Measurements from ENCODE around the gene TMED10. TPM values are rescaled to one million over a fixed set of nuclear protein-coding genes. Genes with fewer than 3 reads are reported as not detected.

The TMED10 gene
- total and polyA plus RNA-seq, 2 of the 13 experiments (the other 11 are each of a cell fraction or from before 2014, with no cell fraction given): 311 to 377 TPM

- TF ChIP-seq, protein P1, sequence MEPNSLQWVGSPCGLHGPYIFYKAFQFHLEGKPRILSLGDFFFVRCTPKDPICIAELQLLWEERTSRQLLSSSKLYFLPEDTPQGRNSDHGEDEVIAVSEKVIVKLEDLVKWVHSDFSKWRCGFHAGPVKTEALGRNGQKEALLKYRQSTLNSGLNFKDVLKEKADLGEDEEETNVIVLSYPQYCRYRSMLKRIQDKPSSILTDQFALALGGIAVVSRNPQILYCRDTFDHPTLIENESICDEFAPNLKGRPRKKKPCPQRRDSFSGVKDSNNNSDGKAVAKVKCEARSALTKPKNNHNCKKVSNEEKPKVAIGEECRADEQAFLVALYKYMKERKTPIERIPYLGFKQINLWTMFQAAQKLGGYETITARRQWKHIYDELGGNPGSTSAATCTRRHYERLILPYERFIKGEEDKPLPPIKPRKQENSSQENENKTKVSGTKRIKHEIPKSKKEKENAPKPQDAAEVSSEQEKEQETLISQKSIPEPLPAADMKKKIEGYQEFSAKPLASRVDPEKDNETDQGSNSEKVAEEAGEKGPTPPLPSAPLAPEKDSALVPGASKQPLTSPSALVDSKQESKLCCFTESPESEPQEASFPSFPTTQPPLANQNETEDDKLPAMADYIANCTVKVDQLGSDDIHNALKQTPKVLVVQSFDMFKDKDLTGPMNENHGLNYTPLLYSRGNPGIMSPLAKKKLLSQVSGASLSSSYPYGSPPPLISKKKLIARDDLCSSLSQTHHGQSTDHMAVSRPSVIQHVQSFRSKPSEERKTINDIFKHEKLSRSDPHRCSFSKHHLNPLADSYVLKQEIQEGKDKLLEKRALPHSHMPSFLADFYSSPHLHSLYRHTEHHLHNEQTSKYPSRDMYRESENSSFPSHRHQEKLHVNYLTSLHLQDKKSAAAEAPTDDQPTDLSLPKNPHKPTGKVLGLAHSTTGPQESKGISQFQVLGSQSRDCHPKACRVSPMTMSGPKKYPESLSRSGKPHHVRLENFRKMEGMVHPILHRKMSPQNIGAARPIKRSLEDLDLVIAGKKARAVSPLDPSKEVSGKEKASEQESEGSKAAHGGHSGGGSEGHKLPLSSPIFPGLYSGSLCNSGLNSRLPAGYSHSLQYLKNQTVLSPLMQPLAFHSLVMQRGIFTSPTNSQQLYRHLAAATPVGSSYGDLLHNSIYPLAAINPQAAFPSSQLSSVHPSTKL (CRISPR knock-in tag; IDR thresholded peaks at IDR 0.05): no peak
- no peak for TF ChIP-seq YEATS2 (CRISPR knock-in tag; IDR thresholded peaks at IDR 0.05; ENCODE audit: borderline replicate concordance)
Observed at GRCh38 chr14:75133597-75133996, 42.8 kb downstream of the TMED10 start (continued).

DNA sequence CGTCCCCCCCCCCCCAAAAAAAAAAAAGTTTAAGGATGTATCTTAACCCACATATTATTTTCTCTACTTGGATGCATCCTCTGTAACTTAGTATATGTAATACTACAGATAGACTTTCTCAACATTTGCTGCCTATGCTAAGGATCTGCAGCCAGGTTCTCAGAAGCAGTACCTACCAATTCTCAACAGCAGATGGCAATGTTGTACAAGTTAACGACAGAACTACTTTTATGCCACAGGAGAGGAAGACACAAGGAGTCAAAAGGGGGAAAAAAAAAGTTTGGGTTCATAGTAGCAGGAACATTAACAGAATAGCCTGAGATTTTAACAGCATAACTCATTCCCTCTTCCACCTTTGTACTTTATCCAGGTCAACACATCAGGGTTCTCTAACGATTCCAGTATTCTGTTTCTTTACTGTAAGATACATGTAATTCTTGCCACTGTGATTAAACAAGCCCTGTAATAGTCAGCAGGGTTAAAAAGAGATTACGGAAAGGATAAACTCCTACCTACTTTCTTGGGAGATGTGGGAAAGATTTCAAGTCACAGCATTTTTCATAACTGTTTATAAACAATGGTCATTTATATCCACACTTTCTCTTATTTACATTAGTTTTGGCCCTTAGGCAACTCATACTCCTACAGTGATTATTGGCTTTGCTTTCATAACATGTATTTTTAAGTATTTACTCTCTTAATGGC, 43.9 kb downstream of the TMED10 start:
- H3K27me3 ChIP-seq (ENCODE audit: control insufficient read depth in 1 of 2, insufficient read depth in 2 of 2, low read length in 2 of 2): no peaks in the 10 kb centered on the region
- intact Hi-C loops (cut with micrococcal nuclease; ENCODE audit: unreplicated experiment): loop anchor here (1.0 to 5.0 kb wide), 4 partner anchors 15 to 171 kb away; partner anchors contain the start of gene TMED10
- no peaks in the 10 kb centered on the region for H3K9me3 ChIP-seq (ENCODE audit: low read length)
- H3K4me2 ChIP-seq (ENCODE audit: low read depth, low read length): no peak overlapping the region
- no peaks in the 10 kb centered on the region for H4K20me1 ChIP-seq (ENCODE audit: insufficient read depth, low read length)
- 64% methylated on average over 4 of the region's 4 CpGs for WGBS (ENCODE audit: low lambda C conversion rate)
- BruUV-seq (replicated peaks): TSS peak; percentile 55
- H3K36me3 ChIP-seq (replicated peaks in 1 of 2; ENCODE audit: control insufficient read depth in 1 of 2, insufficient read depth in 2 of 2, low read length in 2 of 2): peaks cover 13 to 17% of the 10 kb centered on the region in 2 experiments
- H2AFZ ChIP-seq (ENCODE audit: low read length): no peak overlapping the region
- in situ Hi-C loops (cut with HindIII; ENCODE audit: extremely low pct_ligation_motif_present, low pct_unique_long_range_greater_than_20kb): loop anchor here (5.0 kb wide), 1 partner anchor 165 kb away; no protein-coding TSS in a partner anchor
- CTCF ChIA-PET (ENCODE audit: low intra/inter-chr PET ratio, low total read pairs): interaction anchor here (2.2 to 4.2 kb wide), 2 partner anchors 163 to 170 kb away, joined by 24 to 40 read pairs; no protein-coding TSS in a partner anchor
- POLR2A ChIA-PET: interaction anchor here (0.6 kb wide), 1 partner anchor 830 kb away, joined by 3 read pairs; no protein-coding TSS in a partner anchor
- peaks cover 6% of the 10 kb centered on the region for H3K79me2 ChIP-seq (ENCODE audit: insufficient read depth, low read length)
- no peak overlapping the region for H3K4me3 ChIP-seq (replicated peaks in 1 of 3; ENCODE audit: insufficient read depth in 1 of 3, low read depth in 2 of 3, low read length in 3 of 3)
- DNase-seq (ENCODE audit: low spot score) (peak; percentile 69), ATAC-seq (peak; percentile 77), FAIRE-seq (peak; percentile 94)
- H3K9ac ChIP-seq (ENCODE audit: insufficient read depth, low read depth, low read length): no peak overlapping the region
- peaks cover 13% of the 10 kb centered on the region for H3K4me1 ChIP-seq (ENCODE audit: insufficient read depth, low read length)
- H3K27ac ChIP-seq (ENCODE audit: extremely low read length, insufficient read depth, low read length): no peak overlapping the region
- TF ChIP-seq SP4 (CRISPR knock-in tag; IDR thresholded peaks at IDR 0.05) (no peak), ESRRA (CRISPR knock-in tag; IDR thresholded peaks at IDR 0.05; ENCODE audit: low read depth) (no peak), ZNF292 (CRISPR knock-in tag; IDR thresholded peaks at IDR 0.05; ENCODE audit: borderline replicate concordance, low read depth) (no peak), ZBTB25 (CRISPR knock-in tag; IDR thresholded peaks at IDR 0.05) (no peak), TRIM22 (IDR thresholded peaks at IDR 0.05) (no peak), SMC3 (IDR thresholded peaks at IDR 0.05; ENCODE audit: low read length) (peak; percentile 92)
- TF ChIP-seq, protein P2, sequence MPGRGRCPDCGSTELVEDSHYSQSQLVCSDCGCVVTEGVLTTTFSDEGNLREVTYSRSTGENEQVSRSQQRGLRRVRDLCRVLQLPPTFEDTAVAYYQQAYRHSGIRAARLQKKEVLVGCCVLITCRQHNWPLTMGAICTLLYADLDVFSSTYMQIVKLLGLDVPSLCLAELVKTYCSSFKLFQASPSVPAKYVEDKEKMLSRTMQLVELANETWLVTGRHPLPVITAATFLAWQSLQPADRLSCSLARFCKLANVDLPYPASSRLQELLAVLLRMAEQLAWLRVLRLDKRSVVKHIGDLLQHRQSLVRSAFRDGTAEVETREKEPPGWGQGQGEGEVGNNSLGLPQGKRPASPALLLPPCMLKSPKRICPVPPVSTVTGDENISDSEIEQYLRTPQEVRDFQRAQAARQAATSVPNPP (CRISPR knock-in tag; IDR thresholded peaks at IDR 0.05): no peak
- TF ChIP-seq, protein P3, sequence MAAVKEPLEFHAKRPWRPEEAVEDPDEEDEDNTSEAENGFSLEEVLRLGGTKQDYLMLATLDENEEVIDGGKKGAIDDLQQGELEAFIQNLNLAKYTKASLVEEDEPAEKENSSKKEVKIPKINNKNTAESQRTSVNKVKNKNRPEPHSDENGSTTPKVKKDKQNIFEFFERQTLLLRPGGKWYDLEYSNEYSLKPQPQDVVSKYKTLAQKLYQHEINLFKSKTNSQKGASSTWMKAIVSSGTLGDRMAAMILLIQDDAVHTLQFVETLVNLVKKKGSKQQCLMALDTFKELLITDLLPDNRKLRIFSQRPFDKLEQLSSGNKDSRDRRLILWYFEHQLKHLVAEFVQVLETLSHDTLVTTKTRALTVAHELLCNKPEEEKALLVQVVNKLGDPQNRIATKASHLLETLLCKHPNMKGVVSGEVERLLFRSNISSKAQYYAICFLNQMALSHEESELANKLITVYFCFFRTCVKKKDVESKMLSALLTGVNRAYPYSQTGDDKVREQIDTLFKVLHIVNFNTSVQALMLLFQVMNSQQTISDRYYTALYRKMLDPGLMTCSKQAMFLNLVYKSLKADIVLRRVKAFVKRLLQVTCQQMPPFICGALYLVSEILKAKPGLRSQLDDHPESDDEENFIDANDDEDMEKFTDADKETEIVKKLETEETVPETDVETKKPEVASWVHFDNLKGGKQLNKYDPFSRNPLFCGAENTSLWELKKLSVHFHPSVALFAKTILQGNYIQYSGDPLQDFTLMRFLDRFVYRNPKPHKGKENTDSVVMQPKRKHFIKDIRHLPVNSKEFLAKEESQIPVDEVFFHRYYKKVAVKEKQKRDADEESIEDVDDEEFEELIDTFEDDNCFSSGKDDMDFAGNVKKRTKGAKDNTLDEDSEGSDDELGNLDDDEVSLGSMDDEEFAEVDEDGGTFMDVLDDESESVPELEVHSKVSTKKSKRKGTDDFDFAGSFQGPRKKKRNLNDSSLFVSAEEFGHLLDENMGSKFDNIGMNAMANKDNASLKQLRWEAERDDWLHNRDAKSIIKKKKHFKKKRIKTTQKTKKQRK (IDR thresholded peaks at IDR 0.05; ENCODE audit: low read length): no peak
